Type B pancreatic cell (in vitro differentiated cells): Measurements from ENCODE around the gene SPTBN4. TPM values are rescaled to one million over a fixed set of nuclear protein-coding genes. Genes with fewer than 3 reads are reported as not detected.
A peak's percentile ranks its signal among the peaks of the same experiment; 100 is the strongest.

Experiments
- DNase-seq: peaks from one replicate; pipeline ENCODE4 v3.0.0; 2021; ENCODE audit warnings: mixed read lengths; ENCODE audit not compliant: unreplicated experiment; ENCODE audit errors: extremely low spot score
- H3K27ac Mint-ChIP-seq: 2 replicates; pipeline ENCODE4 v1.8.0; 2021; ENCODE audit warnings: mild to moderate bottlenecking, mixed read lengths
- H3K27me3 Mint-ChIP-seq: 2 replicates; pipeline ENCODE4 v1.8.0; 2021; ENCODE audit warnings: mixed read lengths
- H3K36me3 Mint-ChIP-seq: 2 replicates; pipeline ENCODE4 v1.8.0; 2021; ENCODE audit warnings: mixed read lengths
- H3K4me1 Mint-ChIP-seq: one replicate; pipeline ENCODE4 v1.8.0; 2021; ENCODE audit warnings: mixed read lengths; ENCODE audit not compliant: unreplicated experiment
- H3K4me3 Mint-ChIP-seq: 2 replicates; pipeline ENCODE4 v1.8.0; 2021; ENCODE audit warnings: mild to moderate bottlenecking, mixed read lengths
- H3K9me3 Mint-ChIP-seq: 2 replicates; pipeline ENCODE4 v1.8.0; 2021; ENCODE audit warnings: mixed read lengths
- total RNA-seq: library from RNA; stranded (reverse); gene quantifications from 2 replicates; pipeline ENCODE4 v1.2.1, GENCODE V29; 2021; ENCODE audit warnings: low replicate concordance
- TF ChIP-seq, protein P1 (sequence below): fragments of 200-600 bp; sonication (generic); conservative IDR thresholded peaks from 2 replicates; pipeline ENCODE4 v1.5.0; 2021; ENCODE audit warnings: antibody characterized with exemption, mild to moderate bottlenecking

SPTBN4 gene
- total RNA-seq, 1 donor from 2014 or later, result 2.6 TPM

DNA sequence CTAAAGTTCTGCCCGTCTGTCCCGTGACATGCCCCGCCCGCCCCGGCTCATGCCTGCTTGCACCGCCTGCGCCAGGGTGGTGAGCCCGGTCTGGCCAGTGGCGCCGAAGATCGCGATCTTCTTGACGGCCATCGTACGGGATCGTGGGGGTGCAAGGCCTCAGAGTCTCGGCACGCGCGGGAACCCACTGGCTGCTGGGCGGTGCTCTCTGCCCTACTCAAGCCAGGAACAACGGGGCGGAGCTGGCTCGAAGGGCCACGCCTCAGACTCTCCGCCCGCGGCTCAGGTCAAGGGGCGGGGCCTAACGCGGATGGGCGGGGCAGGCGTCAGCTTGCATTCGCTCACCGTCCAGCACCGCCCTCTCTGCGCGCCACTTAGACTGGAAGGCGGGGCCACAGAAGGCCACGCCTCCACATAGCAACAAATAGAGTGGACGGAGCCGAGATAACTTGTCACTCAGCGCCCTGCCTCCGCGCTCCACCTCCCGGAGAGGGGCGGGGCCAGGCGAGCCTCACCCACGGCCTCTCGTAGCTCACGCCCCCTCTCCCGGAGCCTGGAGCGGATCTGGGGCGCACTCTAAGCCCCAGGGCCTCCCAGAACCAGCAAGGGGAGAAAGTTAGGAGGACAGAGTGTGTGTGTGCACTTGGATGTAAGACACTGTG, 1.1 kb upstream of the SPTBN4 start, which contains the start of gene BLVRB:
Gene BLVRB (minus strand): TSS at position 189 of the 662 bp plus-strand sequence. CDS start 57 bp downstream, at position 132.
- H3K4me3 Mint-ChIP-seq, result peak within 1 kb of the TSS; percentile 88
- H3K9me3 Mint-ChIP-seq, result no peaks in the 10 kb centered on the region
- peaks cover 13% of the 10 kb centered on the region for H3K4me1 Mint-ChIP-seq
- DNase-seq, result peak; percentile 99
- H3K27me3 Mint-ChIP-seq, result peaks cover 30% of the 10 kb centered on the region
- peaks cover 5% of the 10 kb centered on the region for H3K36me3 Mint-ChIP-seq
- peak within 1 kb of the TSS; percentile 90 for H3K27ac Mint-ChIP-seq
- TF ChIP-seq, protein P1, sequence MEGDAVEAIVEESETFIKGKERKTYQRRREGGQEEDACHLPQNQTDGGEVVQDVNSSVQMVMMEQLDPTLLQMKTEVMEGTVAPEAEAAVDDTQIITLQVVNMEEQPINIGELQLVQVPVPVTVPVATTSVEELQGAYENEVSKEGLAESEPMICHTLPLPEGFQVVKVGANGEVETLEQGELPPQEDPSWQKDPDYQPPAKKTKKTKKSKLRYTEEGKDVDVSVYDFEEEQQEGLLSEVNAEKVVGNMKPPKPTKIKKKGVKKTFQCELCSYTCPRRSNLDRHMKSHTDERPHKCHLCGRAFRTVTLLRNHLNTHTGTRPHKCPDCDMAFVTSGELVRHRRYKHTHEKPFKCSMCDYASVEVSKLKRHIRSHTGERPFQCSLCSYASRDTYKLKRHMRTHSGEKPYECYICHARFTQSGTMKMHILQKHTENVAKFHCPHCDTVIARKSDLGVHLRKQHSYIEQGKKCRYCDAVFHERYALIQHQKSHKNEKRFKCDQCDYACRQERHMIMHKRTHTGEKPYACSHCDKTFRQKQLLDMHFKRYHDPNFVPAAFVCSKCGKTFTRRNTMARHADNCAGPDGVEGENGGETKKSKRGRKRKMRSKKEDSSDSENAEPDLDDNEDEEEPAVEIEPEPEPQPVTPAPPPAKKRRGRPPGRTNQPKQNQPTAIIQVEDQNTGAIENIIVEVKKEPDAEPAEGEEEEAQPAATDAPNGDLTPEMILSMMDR, result no peak

DNA sequence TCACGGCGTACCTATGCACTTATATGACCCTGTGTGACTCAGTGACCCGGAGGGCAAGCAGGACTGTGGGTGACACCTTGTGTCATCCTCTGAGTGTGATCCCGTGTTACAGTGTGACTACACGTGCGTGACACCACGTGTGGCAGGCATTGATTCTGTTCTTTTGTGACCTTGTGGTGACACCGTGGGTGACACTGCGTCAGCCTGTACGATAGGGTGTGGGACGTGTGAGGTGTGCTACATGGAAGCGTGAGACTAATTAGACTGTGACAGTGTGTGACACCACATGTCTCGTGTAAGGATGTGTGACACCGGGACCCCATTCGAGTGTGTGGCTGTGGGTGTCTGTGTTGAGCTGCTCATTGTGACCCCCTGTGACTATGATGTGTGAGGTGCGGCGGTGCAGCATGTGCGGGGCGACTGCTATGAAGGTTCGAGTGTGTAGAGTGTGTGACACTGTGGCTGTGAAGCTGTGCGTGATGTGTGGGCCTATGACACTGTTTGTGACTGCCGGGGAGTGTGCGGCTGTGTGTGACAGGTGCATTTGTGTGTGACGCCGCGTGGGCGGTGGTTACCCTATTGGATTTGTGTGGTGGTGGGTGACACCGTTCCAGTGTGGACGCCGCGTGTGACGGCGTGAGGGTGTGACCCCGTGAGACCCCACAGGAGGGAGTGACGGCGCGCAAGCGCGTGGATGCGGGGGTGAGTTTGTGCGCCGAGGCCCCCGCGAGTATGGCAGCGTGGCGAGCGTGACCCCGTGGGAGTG, 399 bp upstream of the SPTBN4 start:
- H3K27ac Mint-ChIP-seq, result peak overlapping the region; percentile 90
- H3K27me3 Mint-ChIP-seq, result peaks cover 30% of the 10 kb centered on the region
- no peak for DNase-seq

DNA sequence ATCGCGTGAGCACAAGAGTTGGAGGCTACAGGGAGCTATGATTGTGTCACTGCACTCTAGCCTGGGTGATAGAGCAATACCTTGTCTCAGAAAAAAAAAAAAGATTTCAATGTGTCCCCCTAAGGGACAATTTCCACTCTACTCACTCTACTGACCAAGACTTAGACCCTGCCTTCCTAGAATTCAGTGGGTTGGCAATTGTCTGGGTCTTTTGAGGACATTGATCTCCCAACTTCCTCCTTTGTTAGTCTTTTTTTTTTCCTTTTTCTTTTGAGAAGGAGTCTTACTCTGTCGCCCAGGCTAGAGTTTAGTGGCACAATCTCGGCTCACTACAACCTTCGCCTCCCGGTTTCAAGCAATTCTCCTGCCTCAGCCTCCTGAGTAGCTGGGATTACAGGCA, 2.2 kb downstream of the SPTBN4 start:
- Mint-ChIP-seq H3K4me3 (peak overlapping the region; percentile 55), H3K4me1 (peaks cover 13% of the 10 kb centered on the region), H3K27me3 (peaks cover 30% of the 10 kb centered on the region), H3K27ac (no peak overlapping the region), H3K9me3 (no peaks in the 10 kb centered on the region), H3K36me3 (peaks cover 5% of the 10 kb centered on the region)
- no peak for DNase-seq
- TF ChIP-seq, protein P1, result no peak

More for the DNA sequence above, 399 bp upstream of the SPTBN4 start:
- TF ChIP-seq, protein P1, result no peak
- Mint-ChIP-seq H3K4me1 (peaks cover 13% of the 10 kb centered on the region), H3K4me3 (peak overlapping the region; percentile 88), H3K9me3 (no peaks in the 10 kb centered on the region), H3K36me3 (peaks cover 5% of the 10 kb centered on the region)

DNA sequence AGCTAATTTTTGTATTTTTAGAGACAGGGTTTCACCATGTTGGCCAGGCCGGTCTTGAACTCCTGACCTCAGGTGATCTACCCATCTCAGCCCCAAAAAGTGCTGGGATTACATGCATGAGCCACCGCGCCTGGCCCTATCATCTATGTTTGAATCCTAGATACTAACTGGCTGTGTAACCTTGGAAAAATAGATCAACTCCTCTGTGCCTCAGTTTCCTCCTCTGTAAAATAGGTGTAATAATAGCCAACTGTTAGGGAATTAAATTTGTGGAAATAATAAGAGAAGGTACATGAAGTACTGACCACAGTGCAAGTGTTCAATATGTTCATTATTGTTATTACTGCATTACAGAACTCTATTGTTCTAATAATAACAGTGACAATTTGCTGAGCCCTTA, 4.3 kb downstream of the SPTBN4 start:
- peaks cover 5% of the 10 kb centered on the region for H3K36me3 Mint-ChIP-seq
- H3K4me1 Mint-ChIP-seq, result peaks cover 7% of the 10 kb centered on the region
- no peak overlapping the region for H3K4me3 Mint-ChIP-seq
- peaks cover 28% of the 10 kb centered on the region for H3K27me3 Mint-ChIP-seq
- TF ChIP-seq, protein P1, result no peak
- DNase-seq, result no peak
- no peaks in the 10 kb centered on the region for H3K9me3 Mint-ChIP-seq
- no peak overlapping the region for H3K27ac Mint-ChIP-seq

DNA sequence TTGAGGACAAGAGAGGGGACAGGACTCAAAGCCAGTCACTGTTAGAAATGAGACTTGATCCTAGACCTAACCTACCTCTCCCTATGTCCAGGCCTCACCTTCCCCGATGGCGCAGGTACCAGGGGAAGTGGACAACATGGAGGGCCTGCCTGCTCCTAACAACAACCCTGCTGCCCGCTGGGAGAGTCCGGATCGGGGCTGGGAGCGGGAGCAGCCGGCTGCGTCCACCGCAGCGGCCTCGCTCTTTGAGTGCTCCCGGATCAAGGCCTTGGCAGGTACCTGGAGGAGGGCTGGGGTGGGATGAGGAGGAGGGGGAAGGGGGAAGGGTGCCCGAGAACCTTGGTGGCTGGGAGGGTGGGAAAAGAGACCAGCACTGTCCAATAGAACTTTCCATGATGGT, 5.7 kb downstream of the SPTBN4 start:
- H3K9me3 Mint-ChIP-seq, result no peaks in the 10 kb centered on the region
- H3K4me1 Mint-ChIP-seq, result no peaks in the 10 kb centered on the region
- H3K36me3 Mint-ChIP-seq, result no peaks in the 10 kb centered on the region
- no peak overlapping the region for H3K4me3 Mint-ChIP-seq
- DNase-seq, result no peak
- TF ChIP-seq, protein P1, result no peak
- no peak overlapping the region for H3K27ac Mint-ChIP-seq
- H3K27me3 Mint-ChIP-seq, result peaks cover 23% of the 10 kb centered on the region
